NOMO-1 treated with dmso at 0.1 percent for 144 hours (cell line): ENCODE results near the gene YPEL1.
"Not testable (repeated sequence)": the region's sequence is repeated elsewhere in the genome, so short reads cannot be mapped to it uniquely, and the experiment has no call there.

Experiments
- DNase-seq: peaks from one replicate; lab custom pipeline; 2025; ENCODE audit not compliant: unreplicated experiment; lab: John Stamatoyannopoulos, UW

Gene YPEL1

DNA sequence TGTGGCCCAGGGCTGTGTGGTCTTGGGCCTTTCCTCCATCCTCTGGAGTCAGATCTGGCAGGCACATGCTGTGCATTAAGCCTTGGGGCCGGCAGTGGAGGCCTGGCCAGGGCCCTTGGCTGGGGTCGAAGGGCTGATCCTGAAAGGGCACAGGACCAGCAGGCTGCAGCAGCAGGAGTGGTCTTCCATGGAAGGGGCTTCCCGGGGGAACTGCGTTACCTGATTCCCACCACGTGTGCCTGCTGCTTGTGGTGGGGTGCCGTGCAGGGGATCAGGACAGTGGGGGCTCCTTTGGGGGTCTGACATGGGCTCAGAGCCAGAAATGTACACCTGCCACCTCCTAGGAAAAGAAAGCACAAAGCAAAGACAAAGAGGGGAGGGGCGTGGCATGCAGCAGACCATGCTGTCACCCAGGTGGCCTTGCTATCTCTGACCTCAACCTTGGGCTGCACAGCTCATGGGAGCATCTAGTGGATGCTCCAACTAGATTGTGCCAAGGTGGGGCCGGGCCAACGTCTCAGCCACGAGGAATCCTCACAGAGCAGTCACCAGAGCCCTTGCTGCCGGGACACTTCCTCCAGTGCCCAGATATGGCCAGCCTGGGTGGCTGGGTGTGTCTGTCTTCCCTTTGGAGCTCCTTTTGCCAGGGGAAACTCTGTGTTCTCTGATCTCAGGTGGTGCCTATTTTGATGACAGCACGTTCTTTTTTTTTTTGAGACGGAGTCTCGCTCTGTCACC is 17.9 kb upstream of the YPEL1 start:
- DNase-seq, result no peak

DNA sequence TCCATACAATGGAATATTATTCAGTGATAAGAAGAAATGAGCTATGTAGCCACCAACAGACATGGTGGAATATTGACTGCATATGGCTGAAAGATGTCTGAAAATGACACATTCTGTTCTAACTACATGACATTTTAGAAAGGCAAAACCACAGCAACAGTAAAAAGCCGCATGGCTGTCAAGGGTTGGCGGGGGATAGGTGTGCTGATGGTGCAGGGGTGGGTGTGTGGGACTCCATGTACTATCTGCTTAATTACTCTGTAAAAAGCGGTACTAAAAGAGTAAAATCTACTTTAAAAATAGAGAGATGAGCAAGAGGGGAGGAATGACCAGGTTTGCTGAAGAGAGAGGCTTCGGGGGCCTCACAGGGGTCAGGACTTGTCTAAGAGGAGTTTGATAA is 16.7 kb upstream of the YPEL1 start:
- no peak for DNase-seq

DNA sequence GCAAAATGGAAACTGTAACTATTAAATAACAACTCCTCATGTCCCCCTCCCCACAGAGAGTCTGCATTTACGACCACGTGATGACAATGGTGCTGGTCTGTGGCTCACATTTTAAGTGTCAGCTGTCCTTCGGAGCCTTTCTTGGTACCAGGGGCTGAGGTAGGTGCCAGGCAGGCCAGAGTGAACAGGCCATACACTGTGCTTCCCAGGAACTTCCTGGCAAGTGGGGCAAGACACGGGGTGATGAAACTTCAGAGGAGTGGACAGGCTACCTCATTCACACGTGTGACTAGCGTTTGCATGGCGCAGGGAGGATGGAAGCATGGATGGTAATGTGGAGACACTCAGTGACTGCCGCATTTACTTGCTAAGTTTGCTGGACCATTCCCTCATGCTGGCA is 10.4 kb upstream of the YPEL1 start:
- no peak for DNase-seq

DNA sequence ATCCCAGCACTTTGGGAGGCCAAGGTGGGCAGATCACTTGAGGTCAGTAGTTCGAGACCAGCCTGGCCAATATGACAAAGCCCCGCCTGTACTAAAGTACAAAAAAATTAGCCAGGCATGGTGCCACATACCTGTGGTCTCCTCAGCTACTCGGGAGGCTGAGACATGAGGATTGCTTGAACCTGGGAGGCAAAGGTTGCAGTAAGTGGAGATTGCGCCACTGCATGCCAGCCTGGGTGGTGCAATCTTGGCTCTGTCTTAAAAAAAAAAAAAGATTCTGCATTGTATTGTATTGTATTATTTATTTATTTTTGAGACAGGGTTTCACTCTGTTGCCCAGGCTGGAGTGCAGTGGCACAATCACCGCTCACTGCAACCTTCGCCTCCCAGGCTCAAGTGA is 9.3 kb upstream of the YPEL1 start:
- not testable (repeated sequence) for DNase-seq

DNA sequence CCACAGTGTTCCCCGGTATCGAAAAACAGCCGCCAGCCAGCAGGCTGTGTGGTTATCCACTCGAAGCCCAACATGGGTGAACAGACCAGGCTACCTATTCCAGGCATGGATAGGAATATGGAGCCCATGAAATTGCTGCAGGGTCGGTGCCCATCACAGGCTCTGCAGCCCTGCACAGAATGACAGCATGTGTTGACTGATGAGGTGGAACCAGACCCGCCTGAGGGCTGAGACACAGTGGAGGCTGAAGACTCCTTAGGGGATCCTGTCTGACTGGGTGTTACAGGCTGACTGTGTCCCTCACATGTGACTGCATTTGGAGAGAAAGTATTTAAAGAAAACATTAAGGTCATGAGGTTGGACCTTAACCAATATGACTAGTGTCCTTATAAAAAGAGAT is 6.2 kb upstream of the YPEL1 start:
- no peak for DNase-seq

DNA sequence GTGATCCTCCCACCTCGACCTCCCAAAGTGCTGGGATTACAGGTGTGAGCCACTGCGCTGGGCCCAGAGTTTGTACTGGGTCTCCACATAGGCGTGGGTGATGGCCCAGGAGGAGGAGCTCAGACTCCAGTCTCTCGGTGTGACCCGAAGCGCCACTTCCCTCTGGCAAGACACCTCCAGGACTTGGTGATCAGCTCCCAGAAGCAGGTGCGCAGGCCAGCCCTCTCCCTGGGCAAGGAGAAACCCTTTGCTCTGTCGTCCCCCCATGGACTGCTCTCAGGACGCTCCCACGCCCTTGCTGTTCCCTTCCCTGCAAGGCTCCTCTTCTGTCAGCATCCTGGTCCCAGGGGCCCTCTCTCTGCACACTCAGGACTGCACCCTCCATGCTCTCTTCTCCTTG is 5.5 kb upstream of the YPEL1 start:
- DNase-seq, result no peak

DNA sequence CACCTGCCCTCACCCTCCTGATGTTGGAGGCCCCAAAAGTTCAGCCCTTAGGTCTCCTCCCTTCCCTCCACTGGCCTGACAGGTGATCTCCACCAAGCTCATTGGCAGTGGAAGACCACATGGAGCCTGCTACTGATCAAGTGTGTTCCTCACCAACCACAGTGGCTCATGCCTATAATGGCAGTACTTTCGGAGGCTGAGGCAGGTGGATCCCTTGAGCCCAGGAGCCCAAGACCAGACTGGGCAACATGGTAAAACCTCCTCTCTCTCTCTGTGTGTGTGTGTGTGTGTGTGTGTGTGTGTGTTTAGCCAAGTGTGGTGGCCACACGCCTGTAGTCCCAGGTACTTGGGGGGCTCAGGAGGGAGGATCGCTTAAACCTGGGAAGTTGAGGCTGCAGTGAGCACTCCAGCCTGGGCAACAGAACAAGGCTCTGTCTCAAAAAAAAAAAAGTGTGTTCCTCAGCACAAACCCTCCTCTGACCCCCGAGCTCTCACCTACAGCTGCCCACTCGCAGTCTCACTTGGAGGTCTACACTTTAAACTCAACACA is 4.3 kb upstream of the YPEL1 start:
- no peak for DNase-seq

DNA sequence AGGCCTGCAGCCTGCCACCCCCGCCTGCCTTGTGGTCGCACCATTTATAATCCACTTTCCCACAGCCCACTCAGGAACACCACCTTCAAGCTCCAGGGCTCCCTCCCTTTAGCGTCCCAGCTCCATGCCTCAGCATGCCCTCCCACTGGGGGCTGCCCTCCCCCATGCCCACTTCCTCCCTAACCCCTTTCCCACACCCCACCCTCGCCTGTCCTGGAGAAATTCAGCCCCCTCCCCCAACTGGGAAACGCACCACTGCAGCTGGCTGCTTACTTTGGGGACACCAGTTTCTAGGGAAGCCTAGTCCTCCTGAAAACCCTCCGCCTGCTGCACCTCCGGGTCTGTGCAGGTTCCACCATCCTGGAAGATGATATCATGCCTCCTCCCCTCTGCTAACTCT is 3.4 kb upstream of the YPEL1 start:
- no peak for DNase-seq

DNA sequence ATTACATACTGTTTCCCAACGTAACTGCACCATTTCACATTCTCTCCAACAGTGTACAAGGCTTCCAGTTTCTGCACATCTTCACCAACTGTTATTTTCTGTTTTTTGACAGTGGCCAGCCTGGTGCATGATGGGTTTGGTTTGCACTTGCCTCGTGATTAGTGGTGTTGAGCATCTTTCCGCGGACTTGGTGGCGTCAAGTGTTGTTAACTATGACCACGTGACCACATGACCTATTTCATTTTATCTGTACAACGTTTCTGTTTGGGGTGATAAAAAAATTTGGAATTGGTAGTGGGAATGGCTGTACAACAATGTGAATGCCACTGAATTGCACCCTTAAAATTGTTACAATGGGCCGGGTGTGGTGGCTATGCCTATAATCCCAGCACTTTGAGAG is 2.5 kb upstream of the YPEL1 start:
- DNase-seq, result no peak

DNA sequence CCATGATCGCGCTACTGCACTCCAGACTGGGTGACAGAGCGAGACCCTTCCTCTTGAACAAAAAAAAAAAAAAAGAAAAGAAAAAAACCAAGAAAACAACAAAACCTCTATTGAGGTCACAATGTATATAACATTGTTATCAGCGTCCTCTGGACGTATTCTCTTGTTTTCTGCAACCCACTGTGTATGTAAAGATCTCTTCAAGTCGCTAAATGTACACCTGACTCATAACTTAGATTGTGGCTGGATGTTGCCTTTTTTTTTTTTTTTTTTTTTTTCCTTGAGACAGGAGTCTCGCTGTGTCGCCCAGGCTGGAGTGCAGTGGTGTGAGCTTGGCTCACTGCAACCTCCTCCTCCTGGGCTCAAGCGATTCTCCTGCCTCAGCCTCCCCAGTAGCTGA is 1.4 kb upstream of the YPEL1 start:
- DNase-seq, result no peak

DNA sequence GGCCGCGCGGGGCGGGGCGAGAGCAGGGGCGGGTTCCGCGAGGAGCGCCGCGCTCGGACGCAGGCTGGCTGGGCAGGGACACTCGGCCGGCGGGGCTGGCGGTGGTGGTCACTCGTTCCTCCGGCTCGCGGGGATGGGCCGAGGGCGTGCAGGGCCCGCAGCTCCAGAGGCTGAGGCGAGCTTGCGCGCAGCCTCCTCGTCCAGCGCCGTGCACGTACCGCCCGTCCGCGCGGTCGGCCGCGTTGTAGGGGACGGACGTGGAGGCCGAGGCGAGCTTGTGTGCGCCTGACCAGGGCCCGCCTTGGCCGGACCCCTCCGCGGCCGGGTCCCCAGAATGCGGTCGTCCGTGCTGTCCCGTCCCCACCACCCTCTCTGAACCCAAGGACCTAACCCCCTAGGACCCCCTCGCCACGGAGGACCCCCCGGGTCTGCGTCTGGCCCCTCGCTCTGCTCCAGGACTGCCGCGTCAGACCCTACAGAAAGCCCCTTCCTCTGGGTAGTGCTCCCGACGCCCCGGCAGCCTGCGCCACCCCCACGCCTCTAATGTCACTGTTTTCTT is 569 bp upstream of the YPEL1 start:
- no peak for DNase-seq

DNA sequence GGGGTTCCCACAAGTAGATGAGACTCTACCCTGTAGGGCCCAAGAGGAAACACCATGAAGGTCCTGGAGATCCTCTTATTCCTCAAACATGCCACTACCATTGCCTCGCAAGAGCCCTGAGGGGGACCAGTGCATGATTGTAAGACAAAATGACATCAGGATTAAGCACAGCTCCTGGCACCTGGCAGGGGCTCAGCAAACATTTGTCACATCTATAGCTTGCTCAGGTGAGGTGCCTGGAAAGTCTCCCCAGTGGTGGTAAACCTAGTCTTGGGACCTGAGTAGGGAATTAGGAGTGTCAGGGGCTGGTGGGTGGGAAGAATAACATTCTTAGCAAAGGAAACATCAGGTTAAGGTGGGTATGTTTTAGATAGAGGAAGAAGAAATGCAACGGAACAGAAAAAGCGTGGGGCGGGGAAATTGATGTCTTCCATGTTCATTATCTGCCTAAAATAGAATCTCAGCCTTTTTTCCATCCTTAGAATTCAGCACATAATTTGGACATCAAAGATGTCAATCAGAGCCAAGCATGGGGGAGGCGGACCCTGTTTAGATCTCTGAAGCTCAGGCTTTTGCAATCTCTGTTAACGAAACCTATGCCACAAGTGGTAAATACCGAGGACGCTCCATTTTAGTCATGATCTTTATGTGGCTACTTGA is 924 bp downstream of the YPEL1 start:
- DNase-seq, result no peak

DNA sequence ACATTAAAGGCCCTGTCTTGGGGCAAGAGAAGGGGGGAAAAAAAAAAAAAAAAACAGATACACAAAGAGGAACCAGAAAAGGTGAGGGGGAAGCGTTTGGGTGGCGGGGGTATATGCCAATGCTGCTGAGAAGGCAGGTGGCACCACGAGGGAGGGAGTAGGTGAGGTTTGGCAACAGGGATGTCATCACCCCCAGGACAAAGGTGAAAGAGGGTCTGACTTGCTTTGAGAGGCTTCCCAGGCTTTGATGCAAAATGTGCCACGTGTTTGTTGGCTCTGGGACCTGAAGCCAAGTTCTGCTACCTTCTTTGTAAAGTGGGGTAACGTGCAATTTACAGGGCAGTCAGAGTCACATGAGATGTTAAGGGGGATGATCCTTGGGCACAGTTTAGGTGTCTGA is 4.1 kb downstream of the YPEL1 start:
- DNase-seq, result no peak

DNA sequence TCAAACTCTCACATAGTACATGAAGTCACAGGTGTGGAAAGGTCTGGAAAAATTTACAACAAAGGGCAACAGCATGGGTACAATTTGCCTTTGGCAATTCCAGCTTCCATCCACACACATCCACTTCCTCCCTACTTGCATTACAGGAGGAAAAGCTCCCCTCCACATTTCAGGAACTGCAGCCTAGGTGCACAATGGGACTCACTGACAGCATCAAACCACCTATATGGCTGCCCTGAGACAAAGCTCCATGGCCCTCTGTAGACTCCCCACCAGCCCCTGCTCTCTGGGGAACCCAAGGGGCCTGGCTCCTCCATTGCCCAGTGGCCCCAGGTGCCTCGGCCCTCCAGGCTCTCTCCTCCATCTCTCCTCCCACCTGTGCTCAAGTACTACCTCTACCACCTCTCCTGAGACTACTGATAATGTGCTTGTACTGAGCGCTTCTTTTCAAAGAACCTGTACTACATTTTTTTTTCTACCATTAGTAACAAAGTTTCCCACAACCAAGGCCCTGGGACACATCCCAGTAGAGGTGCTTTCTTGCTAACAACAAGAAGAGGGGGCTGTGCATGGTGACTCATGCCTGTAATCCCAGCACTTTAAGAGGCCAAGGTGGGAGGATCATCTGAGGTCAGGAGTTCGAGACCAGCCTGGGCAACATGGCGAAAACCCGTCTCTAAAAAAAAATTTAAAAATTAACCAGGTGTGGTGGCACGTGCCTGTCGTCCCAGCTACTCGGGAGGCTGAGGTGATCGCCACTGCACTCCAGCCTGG is 4.9 kb downstream of the YPEL1 start:
- no peak for DNase-seq

DNA sequence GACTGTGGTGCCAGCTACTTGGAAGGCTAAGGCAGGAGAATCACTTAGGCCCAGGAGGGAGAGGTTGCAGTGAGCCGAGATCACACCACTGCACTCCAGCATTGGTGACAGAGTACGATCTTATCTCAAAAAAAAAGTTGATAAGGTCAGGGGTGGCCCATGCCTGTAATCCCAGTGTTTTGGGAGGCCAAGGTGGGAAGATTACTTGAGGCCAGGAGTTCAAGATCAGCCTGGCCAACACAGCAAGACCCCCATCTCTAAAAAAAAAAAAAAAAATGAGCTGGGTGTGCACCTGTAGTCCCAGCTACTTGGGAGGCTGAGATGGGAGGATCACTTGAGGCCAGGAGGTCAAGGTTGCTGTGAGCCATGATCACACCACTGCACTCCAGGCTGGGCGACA is 6.4 kb downstream of the YPEL1 start:
- DNase-seq, result not testable (repeated sequence)

DNA sequence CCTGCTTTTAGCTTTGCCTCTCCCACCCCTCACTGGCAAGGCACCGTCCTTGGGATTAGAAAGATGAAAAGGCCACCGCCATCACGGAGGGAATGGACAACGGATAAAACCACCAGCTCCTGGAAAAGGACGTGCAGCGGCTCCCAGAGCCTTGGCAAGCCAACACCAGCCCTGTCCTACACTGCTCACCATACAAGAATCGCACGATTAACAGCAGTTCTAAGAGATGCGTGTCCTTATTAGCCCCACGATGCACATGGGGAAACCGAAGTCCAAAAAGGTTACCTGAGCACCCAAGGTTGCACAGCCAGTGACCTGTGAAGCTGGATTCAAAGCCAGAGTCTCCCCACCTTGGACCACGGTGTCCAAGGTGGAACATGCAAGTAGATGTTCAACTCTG is 7.3 kb downstream of the YPEL1 start:
- no peak for DNase-seq

DNA sequence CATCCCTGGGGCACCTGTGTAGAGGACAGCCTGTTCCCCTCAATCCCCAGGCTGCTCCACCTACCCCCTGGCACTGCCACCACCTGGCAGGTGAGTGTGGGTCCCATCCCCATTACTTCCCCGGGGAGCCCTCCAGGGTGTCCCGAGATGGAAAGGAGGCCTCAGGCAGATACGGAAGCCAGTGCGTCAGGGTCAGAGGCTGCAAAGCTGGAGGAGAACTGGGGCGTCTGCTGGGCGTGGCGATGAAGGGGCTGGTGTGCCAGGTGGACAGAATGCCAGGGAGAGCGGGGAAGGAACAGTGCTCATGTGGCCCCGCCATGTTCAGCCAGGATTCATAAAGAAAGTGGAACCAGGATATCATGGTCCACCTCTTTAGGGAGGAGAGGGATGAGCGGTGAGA is 7.8 kb downstream of the YPEL1 start:
- DNase-seq, result no peak

DNA sequence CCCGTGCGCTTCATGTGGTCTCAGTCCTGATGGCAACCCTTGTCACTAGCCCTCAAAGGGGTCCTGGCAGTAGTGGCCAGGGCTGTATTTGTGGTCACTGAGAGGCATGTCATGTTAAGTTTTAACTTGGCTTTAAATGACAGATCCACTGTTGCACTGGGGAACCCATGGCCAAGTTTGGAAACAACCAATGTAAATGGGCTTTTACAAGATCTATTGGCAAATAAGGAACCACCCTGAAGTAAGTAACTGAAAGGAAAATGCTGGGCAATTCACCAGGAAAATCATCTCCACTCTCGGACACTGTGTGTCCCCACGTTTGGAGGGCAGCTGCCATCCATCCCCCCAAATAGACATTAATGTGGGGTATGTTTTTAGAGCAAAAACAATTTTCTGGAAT is 8.4 kb downstream of the YPEL1 start:
- no peak for DNase-seq

DNA sequence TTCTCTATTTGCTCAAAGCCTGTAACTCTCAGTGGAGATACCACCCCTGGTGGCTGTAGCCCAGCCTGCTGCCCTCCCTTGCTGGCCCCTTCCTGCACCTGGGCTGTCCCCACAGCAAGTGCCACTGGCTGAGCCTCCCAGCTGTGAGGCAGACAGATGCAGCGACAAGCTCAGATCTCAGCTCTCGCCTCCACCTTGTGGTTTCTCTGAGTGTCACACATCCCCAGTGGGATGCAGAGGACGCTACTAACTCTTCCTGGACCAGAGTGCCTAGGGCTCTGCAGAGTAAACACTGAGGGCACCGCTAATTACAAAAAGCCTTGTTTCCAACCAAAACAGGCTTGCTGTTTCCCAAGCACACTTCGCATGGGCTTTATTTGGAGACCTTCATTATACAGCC is 8.9 kb downstream of the YPEL1 start:
- no peak for DNase-seq

DNA sequence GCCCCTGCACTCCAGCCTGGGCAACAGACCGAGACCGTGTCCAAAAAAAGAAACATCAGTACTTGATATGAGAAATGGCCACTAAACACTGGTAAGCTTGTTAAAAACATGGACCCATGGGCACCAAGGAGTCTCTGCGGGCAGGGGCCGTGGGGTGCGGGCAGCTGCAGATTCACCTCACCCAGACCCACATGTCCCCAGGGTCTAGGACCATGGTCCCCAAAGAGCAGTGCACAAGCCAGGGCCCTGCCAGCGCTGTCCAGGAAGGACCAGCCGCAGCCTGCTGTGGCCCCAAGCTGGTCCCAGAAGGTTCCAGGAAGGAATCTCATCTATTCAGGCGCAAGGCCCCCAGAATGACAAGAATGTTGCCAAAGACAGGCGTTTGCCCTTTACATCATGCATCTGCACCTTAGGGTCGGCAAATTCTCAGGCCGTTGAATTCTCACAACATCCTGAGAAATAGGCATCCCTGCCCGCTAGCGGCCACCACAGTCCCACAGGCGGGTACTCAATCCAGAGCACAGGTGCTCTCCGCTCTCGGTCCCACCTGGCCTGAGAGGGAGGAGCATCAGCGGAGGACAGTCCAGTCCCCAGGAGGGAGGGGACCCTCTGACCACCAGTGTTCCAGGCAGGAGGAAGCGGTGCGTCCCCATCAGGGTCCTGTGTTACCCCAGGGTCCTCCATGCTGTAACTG is 9.5 kb downstream of the YPEL1 start:
- DNase-seq, result no peak

DNA sequence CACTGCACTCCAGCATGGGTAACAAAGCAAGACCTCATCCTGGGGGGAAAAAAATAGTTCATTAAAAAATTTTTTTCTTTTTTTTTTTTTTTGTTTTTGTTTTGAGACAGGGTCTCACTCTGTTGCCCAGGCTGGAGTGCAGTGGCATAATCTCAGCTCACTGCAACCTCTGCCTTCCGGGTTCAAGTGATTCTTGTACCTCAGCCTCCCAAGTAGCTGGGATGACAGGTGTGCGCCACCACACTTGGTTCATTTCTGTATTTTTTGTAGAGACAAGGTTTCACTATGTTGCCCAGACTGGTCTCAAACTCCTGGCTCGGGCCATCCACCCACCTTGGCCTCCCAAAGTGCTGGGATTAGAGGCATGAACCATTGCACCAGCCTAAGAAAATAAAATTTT is 11.1 kb downstream of the YPEL1 start:
- not testable (repeated sequence) for DNase-seq
